Measurements from ENCODE around the gene RLN3. TPM values are rescaled to one million over a fixed set of nuclear protein-coding genes. Genes with fewer than 3 reads are reported as not detected.

The RLN3 gene
- total and polyA plus RNA-seq, 4 donors, result not detected

- H3K27me3 ChIP-seq (ENCODE audit: control insufficient read depth in 4 of 4, insufficient read depth in 4 of 4, low read length in 3 of 4), result peaks cover 0 to 3% (median 0%) of the 10 kb centered on the region in 4 donors
- H3K9ac ChIP-seq (ENCODE audit: low read depth in 1 of 2, low read length in 2 of 2), result no peak overlapping the region
- H3K36me3 ChIP-seq (ENCODE audit: control insufficient read depth in 4 of 4, insufficient read depth in 3 of 4, low read depth in 1 of 4, low read length in 3 of 4), result peaks cover 7 to 27% (median 13%) of the 10 kb centered on the region in 4 donors
- peaks cover 1 to 34% (median 21%) of the 10 kb centered on the region in 4 donors for H3K4me1 ChIP-seq (ENCODE audit: control insufficient read depth in 4 of 4, insufficient read depth in 4 of 4, low read length in 3 of 4)
- no peaks in the 10 kb centered on the region for H3K9me3 ChIP-seq (ENCODE audit: control insufficient read depth in 4 of 4, low read length in 3 of 4)
- no peak overlapping the region for H3K4me3 ChIP-seq (ENCODE audit: low read depth in 1 of 3, low read length in 3 of 3)
- 63% methylated on average over 19 of the region's 19 CpGs for WGBS
- TF ChIP-seq YY1 (IDR thresholded peaks at IDR 0.05) (no peak), FOXA1 (IDR thresholded peaks at IDR 0.05) (no peak), RAD21 (IDR thresholded peaks at IDR 0.05) (no peak), REST (IDR thresholded peaks at IDR 0.05) (no peak), HNF4G (IDR thresholded peaks at IDR 0.05) (no peak), ATF3 (IDR thresholded peaks at IDR 0.05) (no peak), JUND (IDR thresholded peaks at IDR 0.05) (no peak), CTCF (IDR thresholded peaks at IDR 0.05; ENCODE audit: low read depth, low read length, missing input control) (no peak), FOXA2 (IDR thresholded peaks at IDR 0.05) (no peak)
- DNase-seq (ENCODE audit: low spot score), result no peak
- H3K27ac ChIP-seq (ENCODE audit: low read depth in 1 of 2, low read length in 2 of 2), result no peak overlapping the region
Measured at GRCh38 chr19:14056741-14057356, 28.9 kb downstream of the RLN3 start.

- Histone ChIP-seq H3K36me3 (ENCODE audit: control insufficient read depth in 4 of 4, insufficient read depth in 3 of 4, low read depth in 1 of 4, low read length in 3 of 4) (peaks cover 7 to 23% (median 11%) of the 10 kb centered on the region in 4 donors), H3K4me3 (ENCODE audit: low read depth in 1 of 3, low read length in 3 of 3) (no peak overlapping the region), H3K9me3 (ENCODE audit: control insufficient read depth in 4 of 4, low read length in 3 of 4) (no peaks in the 10 kb centered on the region), H3K27me3 (ENCODE audit: control insufficient read depth in 4 of 4, insufficient read depth in 4 of 4, low read length in 3 of 4) (peaks cover 0 to 3% (median 0%) of the 10 kb centered on the region in 4 donors), H3K27ac (ENCODE audit: low read depth in 1 of 2, low read length in 2 of 2) (no peak overlapping the region), H3K9ac (ENCODE audit: low read depth in 1 of 2, low read length in 2 of 2) (no peak overlapping the region), H3K4me1 (ENCODE audit: control insufficient read depth in 4 of 4, insufficient read depth in 4 of 4, low read length in 3 of 4) (peaks cover 1 to 41% (median 24%) of the 10 kb centered on the region in 4 donors)
- 62% methylated on average over 17 of the region's 17 CpGs for WGBS
- DNase-seq (ENCODE audit: low spot score), result no peak
- TF ChIP-seq GABPA (IDR thresholded peaks at IDR 0.05 in 1 of 2, conservative IDR thresholded peaks at IDR 0.05 in 1 of 2) (no peak), ATF3 (IDR thresholded peaks at IDR 0.05) (no peak), HNF4A (conservative IDR thresholded peaks at IDR 0.05) (no peak)
Measured at GRCh38 chr19:14058182-14059092, 30.5 kb downstream of the RLN3 start.

All from liver (tissue), 9 donors.